KOPT-K1 (cell line): ENCODE results near the gene LMAN1.

Experiments used
- H3K27ac ChIP-seq: fragments of 200-600 bp; sonication (generic); 2 replicates; pipeline ENCODE4 v1.5.1; 2016; ENCODE audit warnings: antibody characterized with exemption, mild to moderate bottlenecking, low read depth, low read length; ENCODE audit not compliant: poor library complexity, severe bottlenecking
- H3K36me3 ChIP-seq: fragments of 200-600 bp; sonication (generic); 2 replicates; pipeline ENCODE4 v1.5.1; 2017; ENCODE audit warnings: antibody characterized with exemption, mild to moderate bottlenecking, low read length, moderate library complexity; ENCODE audit not compliant: insufficient read depth
- H3K9me3 ChIP-seq: fragments of 200-600 bp; sonication (generic); 2 replicates; pipeline ENCODE4 v1.5.1; 2017; ENCODE audit warnings: antibody characterized with exemption, low read length, mild to moderate bottlenecking; ENCODE audit not compliant: insufficient read depth, poor library complexity, severe bottlenecking

LMAN1 gene

GRCh38 chr18:59301929-59302328 lies 57.1 kb downstream of the LMAN1 start:
- Histone ChIP-seq H3K9me3 (no peaks in the 10 kb centered on the region), H3K36me3 (no peaks in the 10 kb centered on the region), H3K27ac (no peak overlapping the region)

- no peaks in the 10 kb centered on the region for H3K9me3 ChIP-seq
- no peaks in the 10 kb centered on the region for H3K36me3 ChIP-seq
Observed at GRCh38 chr18:59300676-59301285, 58.3 kb downstream of the LMAN1 start.

GRCh38 chr18:59298871-59299270 lies 60.2 kb downstream of the LMAN1 start:
- H3K36me3 ChIP-seq, result no peaks in the 10 kb centered on the region
- no peak overlapping the region for H3K27ac ChIP-seq
- no peaks in the 10 kb centered on the region for H3K9me3 ChIP-seq

More at GRCh38 chr18:59300676-59301285, 58.3 kb downstream of the LMAN1 start:
- H3K27ac ChIP-seq, result no peak overlapping the region

- Histone ChIP-seq H3K27ac (no peak overlapping the region), H3K36me3 (no peaks in the 10 kb centered on the region), H3K9me3 (peaks cover 5% of the 10 kb centered on the region)
Observed at GRCh38 chr18:59293317-59293716, 65.7 kb downstream of the LMAN1 start.

- Histone ChIP-seq H3K36me3 (no peaks in the 10 kb centered on the region), H3K9me3 (peaks cover 5% of the 10 kb centered on the region), H3K27ac (no peak overlapping the region)
Observed at GRCh38 chr18:59286341-59286740, 72.7 kb downstream of the LMAN1 start.

- no peak overlapping the region for H3K27ac ChIP-seq
- H3K36me3 ChIP-seq, result no peaks in the 10 kb centered on the region
- H3K9me3 ChIP-seq, result no peaks in the 10 kb centered on the region
Observed at GRCh38 chr18:59282341-59282740, 76.7 kb downstream of the LMAN1 start.

GRCh38 chr18:59279722-59280121 lies 79.3 kb downstream of the LMAN1 start:
- H3K9me3 ChIP-seq, result peaks cover under 1% of the 10 kb centered on the region
- H3K36me3 ChIP-seq, result no peaks in the 10 kb centered on the region
- no peak overlapping the region for H3K27ac ChIP-seq

GRCh38 chr18:59279193-59279592 lies 79.9 kb downstream of the LMAN1 start:
- H3K9me3 ChIP-seq, result peaks cover 6% of the 10 kb centered on the region
- H3K36me3 ChIP-seq, result no peaks in the 10 kb centered on the region
- no peak overlapping the region for H3K27ac ChIP-seq

GRCh38 chr18:59278793-59279192 lies 80.3 kb downstream of the LMAN1 start:
- Histone ChIP-seq H3K9me3 (peaks cover 8% of the 10 kb centered on the region), H3K36me3 (no peaks in the 10 kb centered on the region), H3K27ac (no peak overlapping the region)
